Transverse colon (tissue), 4 donors: ENCODE results near the gene TUT4.

Experiments
- CTCF ChIP-seq, 5 experiments: fragments of 200-600 bp in 3 of 5; fragments of 450-650 bp in 2 of 5; sonication (generic) in 3 of 5; IDR thresholded peaks; 1 replicate in 2 of 5; 2 replicates in 3 of 5; pipeline ENCODE4 v1.5.1; 2016 to 2017; ENCODE audit warnings: antibody characterized with exemption in 5 of 5, inconsistent platforms in 3 of 5, mild to moderate bottlenecking in 2 of 5, moderate library complexity in 1 of 5
- EP300 ChIP-seq: sonication (generic); formaldehyde crosslinking; IDR thresholded peaks from one replicate; pipeline ENCODE4 v1.6.1; 2017; ENCODE audit warnings: antibody characterized with exemption, low read depth
- POLR2A ChIP-seq: fragments of 450-650 bp; IDR thresholded peaks from one replicate; pipeline ENCODE4 v1.6.1; 2016; ENCODE audit warnings: antibody characterized with exemption, mild to moderate bottlenecking, moderate library complexity
- POLR2AphosphoS5 ChIP-seq, 3 donors: sonication (generic); formaldehyde crosslinking; IDR thresholded peaks; one replicate each; pipeline ENCODE4 v1.6.1; 2016; ENCODE audit warnings: antibody characterized with exemption in 3 of 3

DNA sequence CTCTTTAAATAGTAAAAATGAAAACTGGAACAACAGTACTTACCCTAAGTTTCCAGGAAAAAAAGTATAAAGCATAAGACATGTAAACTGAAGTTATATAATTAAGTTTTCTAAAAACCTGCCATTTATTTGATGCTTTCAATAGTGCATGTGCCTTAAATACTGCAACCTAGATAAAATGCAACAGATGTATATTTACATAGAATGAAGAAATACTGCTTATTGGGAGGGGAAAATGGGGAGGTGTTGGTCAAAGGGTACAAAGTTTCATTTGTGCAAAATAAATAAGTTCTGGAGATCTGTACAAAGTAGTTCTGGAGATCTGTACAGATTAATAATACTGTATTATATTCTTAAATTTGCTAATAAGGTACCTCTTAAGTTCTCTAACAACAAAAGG, 79.9 kb downstream of the TUT4 start:
- no peak for TF ChIP-seq CTCF (IDR thresholded peaks at IDR 0.05)
- no peak for TF ChIP-seq POLR2A
- no peak for TF ChIP-seq POLR2AphosphoS5 (IDR thresholded peaks at IDR 0.05)
- no peak for TF ChIP-seq EP300
